ACC112 (cell line): Measurements from ENCODE around the gene RPL22.

ENCODE experiments used
- H2AFZ ChIP-seq: fragments of 200-600 bp; sonication (generic); one replicate; pipeline ENCODE4 v1.6.0; 2017; ENCODE audit warnings: antibody characterized with exemption, low read length; ENCODE audit not compliant: unreplicated experiment
- H3K27ac ChIP-seq: fragments of 200-600 bp; sonication (generic); 2 replicates; pipeline ENCODE4 v1.5.1; 2014; ENCODE audit warnings: low read depth, mild to moderate bottlenecking, antibody characterized with exemption, low read length, moderate library complexity
- H3K27me3 ChIP-seq: fragments of 200-600 bp; sonication (generic); 2 replicates; pipeline ENCODE4 v1.6.1; 2014; ENCODE audit warnings: mild to moderate bottlenecking, antibody characterized with exemption, low read length, moderate library complexity, mixed read lengths; ENCODE audit not compliant: insufficient read depth
- H3K36me3 ChIP-seq: fragments of 200-600 bp; sonication (generic); 2 replicates; pipeline ENCODE4 v1.6.1; 2016; ENCODE audit warnings: mild to moderate bottlenecking, antibody characterized with exemption, low read length, moderate library complexity, mixed read lengths; ENCODE audit not compliant: insufficient read depth
- H3K4me1 ChIP-seq: fragments of 200-600 bp; sonication (generic); one replicate; pipeline ENCODE4 v1.6.1; 2016; ENCODE audit warnings: low read length, mixed read lengths; ENCODE audit not compliant: insufficient read depth, unreplicated experiment, control insufficient read depth
- H3K4me3 ChIP-seq: fragments of 200-600 bp; sonication (generic); 2 replicates; pipeline ENCODE4 v1.5.1; 2014; ENCODE audit warnings: mild to moderate bottlenecking, low read depth, low read length
- H3K79me2 ChIP-seq: fragments of 200-600 bp; sonication (generic); one replicate; pipeline ENCODE4 v1.6.0; 2016; ENCODE audit warnings: low read length; ENCODE audit not compliant: control insufficient read depth, unreplicated experiment, insufficient read depth

Gene RPL22

GRCh38 chr1:6158181-6158580 is 41.2 kb downstream of the RPL22 start:
- Histone ChIP-seq H2AFZ (no peak overlapping the region), H3K27ac (no peak overlapping the region), H3K27me3 (peaks cover 30% of the 10 kb centered on the region), H3K36me3 (no peaks in the 10 kb centered on the region), H3K4me1 (peaks cover 11% of the 10 kb centered on the region), H3K79me2 (no peaks in the 10 kb centered on the region), H3K4me3 (no peak overlapping the region)

GRCh38 chr1:6157528-6158174 is 41.7 kb downstream of the RPL22 start:
- Histone ChIP-seq H3K4me3 (no peak overlapping the region), H3K27ac (no peak overlapping the region), H3K4me1 (peaks cover 11% of the 10 kb centered on the region), H3K79me2 (no peaks in the 10 kb centered on the region), H3K36me3 (no peaks in the 10 kb centered on the region), H2AFZ (no peak overlapping the region), H3K27me3 (peaks cover 25% of the 10 kb centered on the region)

GRCh38 chr1:6157132-6157527 is 42.3 kb downstream of the RPL22 start:
- H3K27ac ChIP-seq, result no peak overlapping the region
- H3K36me3 ChIP-seq, result no peaks in the 10 kb centered on the region
- H3K4me3 ChIP-seq, result no peak overlapping the region
- H3K79me2 ChIP-seq, result no peaks in the 10 kb centered on the region
- H3K4me1 ChIP-seq, result peaks cover 11% of the 10 kb centered on the region
- no peak overlapping the region for H2AFZ ChIP-seq
- peaks cover 20% of the 10 kb centered on the region for H3K27me3 ChIP-seq

GRCh38 chr1:6154525-6155319 is 44.7 kb downstream of the RPL22 start:
- Histone ChIP-seq H3K27ac (no peak overlapping the region), H3K79me2 (no peaks in the 10 kb centered on the region), H2AFZ (no peak overlapping the region), H3K4me3 (no peak overlapping the region), H3K36me3 (no peaks in the 10 kb centered on the region), H3K4me1 (peaks cover 11% of the 10 kb centered on the region), H3K27me3 (peaks cover 21% of the 10 kb centered on the region)

GRCh38 chr1:6152882-6153281 is 46.5 kb downstream of the RPL22 start:
- Histone ChIP-seq H2AFZ (no peak overlapping the region), H3K4me1 (peaks cover 11% of the 10 kb centered on the region), H3K36me3 (no peaks in the 10 kb centered on the region), H3K27me3 (peaks cover 30% of the 10 kb centered on the region), H3K27ac (no peak overlapping the region), H3K4me3 (no peak overlapping the region), H3K79me2 (no peaks in the 10 kb centered on the region)

- H3K27ac ChIP-seq, result no peak overlapping the region
- H3K27me3 ChIP-seq, result peaks cover 35% of the 10 kb centered on the region
- H3K79me2 ChIP-seq, result no peaks in the 10 kb centered on the region
- H3K4me1 ChIP-seq, result peaks cover 5% of the 10 kb centered on the region
- no peak overlapping the region for H2AFZ ChIP-seq
- H3K4me3 ChIP-seq, result no peak overlapping the region
- no peaks in the 10 kb centered on the region for H3K36me3 ChIP-seq
Measured at GRCh38 chr1:6152181-6152580, 47.2 kb downstream of the RPL22 start.

GRCh38 chr1:6151291-6151822 is 48.0 kb downstream of the RPL22 start:
- no peak overlapping the region for H3K27ac ChIP-seq

GRCh38 chr1:6150006-6150938 is 49.1 kb downstream of the RPL22 start:
- H3K27me3 ChIP-seq, result peaks cover 45% of the 10 kb centered on the region

More at GRCh38 chr1:6151291-6151822, 48.0 kb downstream of the RPL22 start:
- Histone ChIP-seq H3K27me3 (peaks cover 43% of the 10 kb centered on the region), H2AFZ (no peak overlapping the region), H3K4me1 (no peaks in the 10 kb centered on the region), H3K4me3 (no peak overlapping the region), H3K79me2 (no peaks in the 10 kb centered on the region), H3K36me3 (no peaks in the 10 kb centered on the region)

GRCh38 chr1:6149597-6149996 is 49.8 kb downstream of the RPL22 start:
- Histone ChIP-seq H3K27me3 (peaks cover 45% of the 10 kb centered on the region), H3K4me3 (no peak overlapping the region), H2AFZ (no peak overlapping the region), H3K36me3 (no peaks in the 10 kb centered on the region), H3K27ac (no peak overlapping the region), H3K79me2 (no peaks in the 10 kb centered on the region), H3K4me1 (no peaks in the 10 kb centered on the region)

More at GRCh38 chr1:6150006-6150938, 49.1 kb downstream of the RPL22 start:
- Histone ChIP-seq H2AFZ (no peak overlapping the region), H3K79me2 (no peaks in the 10 kb centered on the region), H3K4me3 (no peak overlapping the region), H3K27ac (no peak overlapping the region), H3K4me1 (no peaks in the 10 kb centered on the region), H3K36me3 (no peaks in the 10 kb centered on the region)

- Histone ChIP-seq H3K27ac (no peak overlapping the region), H3K79me2 (no peaks in the 10 kb centered on the region), H3K36me3 (no peaks in the 10 kb centered on the region), H2AFZ (no peak overlapping the region), H3K27me3 (peaks cover 49% of the 10 kb centered on the region), H3K4me3 (peak overlapping the region; percentile 47; the same call in 1 of the 2 replicates), H3K4me1 (no peaks in the 10 kb centered on the region)
Measured at GRCh38 chr1:6148497-6149241, 50.7 kb downstream of the RPL22 start.
